PC-9 (cell line): ENCODE data around the gene TK2.

Experiments used
- CTCF ChIP-seq: fragments of 200-600 bp; sonication (generic); conservative IDR thresholded peaks from 2 replicates; pipeline ENCODE4 v1.6.1; 2017; ENCODE audit warnings: mixed run types, antibody characterized with exemption, mild to moderate bottlenecking, moderate library complexity
- EZH2 ChIP-seq: fragments of 200-600 bp; sonication (generic); IDR thresholded peaks from 2 replicates; pipeline ENCODE4 v1.8.0; 2017; ENCODE audit warnings: antibody characterized with exemption, low read depth

- TF ChIP-seq EZH2 (no peak), CTCF (no peak)
Observed at GRCh38 chr16:66568355-66568754, 18.4 kb upstream of the TK2 start.
